Measurements from ENCODE around the gene GPR61.

DNA sequence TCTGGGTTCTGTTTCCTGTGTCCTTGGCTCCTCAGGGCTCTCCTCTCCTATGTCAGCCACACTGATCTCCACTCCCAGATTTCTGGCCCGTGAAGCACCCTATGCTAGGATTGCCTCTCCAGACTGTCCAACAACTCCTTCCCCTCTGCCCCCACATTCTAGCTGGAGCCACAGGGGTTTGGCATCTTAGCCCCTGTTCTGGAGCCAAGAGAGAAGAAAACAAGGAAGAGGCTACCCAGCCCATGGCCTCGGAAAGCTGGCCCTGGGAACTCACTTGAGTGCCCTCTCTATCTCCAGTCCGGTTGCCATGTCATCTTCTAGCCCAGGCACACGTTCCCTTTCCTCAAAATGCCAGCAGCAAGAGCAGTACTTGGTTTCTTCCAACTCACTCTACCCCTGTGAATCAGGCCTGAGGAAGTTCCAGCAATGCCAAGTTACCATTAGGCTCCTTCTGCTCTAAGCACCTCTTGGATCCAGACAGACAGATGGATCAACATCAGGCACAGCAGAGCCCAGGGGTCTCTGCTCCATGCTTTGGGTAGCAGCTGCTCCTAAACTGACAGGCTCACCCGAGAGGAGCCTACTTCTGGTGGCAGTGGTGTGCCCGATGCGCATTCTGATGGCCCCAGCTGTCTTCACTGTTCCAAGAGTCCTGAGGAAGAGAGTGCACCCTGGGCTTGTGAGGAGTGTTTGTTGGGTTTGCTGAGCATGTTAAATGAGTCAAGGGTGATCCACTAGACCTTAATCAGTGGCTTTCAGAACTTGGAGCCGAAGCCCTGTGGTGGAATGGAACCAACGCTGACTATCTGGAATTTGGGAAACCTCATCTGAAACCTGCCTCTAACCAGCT is 11.6 kb upstream of the GPR61 start:
- TF ChIP-seq, protein P1, sequence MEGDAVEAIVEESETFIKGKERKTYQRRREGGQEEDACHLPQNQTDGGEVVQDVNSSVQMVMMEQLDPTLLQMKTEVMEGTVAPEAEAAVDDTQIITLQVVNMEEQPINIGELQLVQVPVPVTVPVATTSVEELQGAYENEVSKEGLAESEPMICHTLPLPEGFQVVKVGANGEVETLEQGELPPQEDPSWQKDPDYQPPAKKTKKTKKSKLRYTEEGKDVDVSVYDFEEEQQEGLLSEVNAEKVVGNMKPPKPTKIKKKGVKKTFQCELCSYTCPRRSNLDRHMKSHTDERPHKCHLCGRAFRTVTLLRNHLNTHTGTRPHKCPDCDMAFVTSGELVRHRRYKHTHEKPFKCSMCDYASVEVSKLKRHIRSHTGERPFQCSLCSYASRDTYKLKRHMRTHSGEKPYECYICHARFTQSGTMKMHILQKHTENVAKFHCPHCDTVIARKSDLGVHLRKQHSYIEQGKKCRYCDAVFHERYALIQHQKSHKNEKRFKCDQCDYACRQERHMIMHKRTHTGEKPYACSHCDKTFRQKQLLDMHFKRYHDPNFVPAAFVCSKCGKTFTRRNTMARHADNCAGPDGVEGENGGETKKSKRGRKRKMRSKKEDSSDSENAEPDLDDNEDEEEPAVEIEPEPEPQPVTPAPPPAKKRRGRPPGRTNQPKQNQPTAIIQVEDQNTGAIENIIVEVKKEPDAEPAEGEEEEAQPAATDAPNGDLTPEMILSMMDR (IDR thresholded peaks at IDR 0.05; ENCODE audit: insufficient read depth, low read length, poor library complexity, severe bottlenecking): no peak
- no peak for TF ChIP-seq EZH2phosphoT487 (conservative IDR thresholded peaks at IDR 0.05; ENCODE audit: low read length)

Measured in SU-DHL-6 (cell line).